ENCODE measurements around the gene HHIPL2.

- TF ChIP-seq, protein P1, sequence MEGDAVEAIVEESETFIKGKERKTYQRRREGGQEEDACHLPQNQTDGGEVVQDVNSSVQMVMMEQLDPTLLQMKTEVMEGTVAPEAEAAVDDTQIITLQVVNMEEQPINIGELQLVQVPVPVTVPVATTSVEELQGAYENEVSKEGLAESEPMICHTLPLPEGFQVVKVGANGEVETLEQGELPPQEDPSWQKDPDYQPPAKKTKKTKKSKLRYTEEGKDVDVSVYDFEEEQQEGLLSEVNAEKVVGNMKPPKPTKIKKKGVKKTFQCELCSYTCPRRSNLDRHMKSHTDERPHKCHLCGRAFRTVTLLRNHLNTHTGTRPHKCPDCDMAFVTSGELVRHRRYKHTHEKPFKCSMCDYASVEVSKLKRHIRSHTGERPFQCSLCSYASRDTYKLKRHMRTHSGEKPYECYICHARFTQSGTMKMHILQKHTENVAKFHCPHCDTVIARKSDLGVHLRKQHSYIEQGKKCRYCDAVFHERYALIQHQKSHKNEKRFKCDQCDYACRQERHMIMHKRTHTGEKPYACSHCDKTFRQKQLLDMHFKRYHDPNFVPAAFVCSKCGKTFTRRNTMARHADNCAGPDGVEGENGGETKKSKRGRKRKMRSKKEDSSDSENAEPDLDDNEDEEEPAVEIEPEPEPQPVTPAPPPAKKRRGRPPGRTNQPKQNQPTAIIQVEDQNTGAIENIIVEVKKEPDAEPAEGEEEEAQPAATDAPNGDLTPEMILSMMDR (conservative IDR thresholded peaks at IDR 0.05): no peak
- no peak for TF ChIP-seq ZFX (IDR thresholded peaks at IDR 0.05)
These were observed 9.7 kb upstream of the HHIPL2 start for GRCh38 chr1:222557574-222557973.

All from C4-2B (cell line).